OCI-M2 (cell line): Measurements from ENCODE around the gene TNFAIP8.

Experiments used
- DNase-seq: peaks from one replicate; lab custom pipeline; 2025; ENCODE audit not compliant: unreplicated experiment; lab: John Stamatoyannopoulos, UW

TNFAIP8 gene

GRCh38 chr5:119355685-119356611 is at the start of gene TNFAIP8:
TNFAIP8 (plus strand) TSS chr5:119356019; CDS start chr5:119356091, 72 bp downstream.
- no peak for DNase-seq

- no peak for DNase-seq
These were observed 48.6 kb upstream of the TNFAIP8 start for GRCh38 chr5:119307170-119307569.

- DNase-seq = no peak
These were observed 46.5 kb upstream of the TNFAIP8 start for GRCh38 chr5:119309326-119309725.

GRCh38 chr5:119311688-119312087 is 44.1 kb upstream of the TNFAIP8 start:
- DNase-seq = no peak

- no peak for DNase-seq
These were observed 43.4 kb upstream of the TNFAIP8 start for GRCh38 chr5:119312403-119312802.

GRCh38 chr5:119313197-119313596 is 42.6 kb upstream of the TNFAIP8 start:
- DNase-seq = no peak

- DNase-seq = no peak
These were observed 41.9 kb upstream of the TNFAIP8 start for GRCh38 chr5:119313658-119314605.

GRCh38 chr5:119315516-119315949 is 40.3 kb upstream of the TNFAIP8 start:
- DNase-seq = no peak

GRCh38 chr5:119316086-119316485 is 39.7 kb upstream of the TNFAIP8 start:
- DNase-seq = no peak

GRCh38 chr5:119316906-119317305 is 38.9 kb upstream of the TNFAIP8 start:
- DNase-seq = no peak

- DNase-seq = no peak
These were observed 37.4 kb upstream of the TNFAIP8 start for GRCh38 chr5:119318256-119318894.

- DNase-seq = no peak
These were observed 36.4 kb upstream of the TNFAIP8 start for GRCh38 chr5:119319401-119319800.

- no peak for DNase-seq
These were observed 35.9 kb upstream of the TNFAIP8 start for GRCh38 chr5:119319890-119320289.

GRCh38 chr5:119321569-119322311 is 34.1 kb upstream of the TNFAIP8 start:
- DNase-seq = peak; percentile 51

GRCh38 chr5:119322312-119322947 is 33.4 kb upstream of the TNFAIP8 start:
- no peak for DNase-seq

- DNase-seq = no peak
These were observed 32.8 kb upstream of the TNFAIP8 start for GRCh38 chr5:119322948-119323537.

GRCh38 chr5:119323601-119324000 is 32.2 kb upstream of the TNFAIP8 start:
- DNase-seq = no peak

GRCh38 chr5:119324842-119325241 is 31.0 kb upstream of the TNFAIP8 start:
- DNase-seq = no peak

- DNase-seq = no peak
These were observed 28.8 kb upstream of the TNFAIP8 start for GRCh38 chr5:119327018-119327417.
